ENCODE data around the gene EME1.

GRCh38 chr17:50360486-50361115 is 12.4 kb upstream of the EME1 start:
- no peak for TF ChIP-seq FOS (IDR thresholded peaks at IDR 0.05; ENCODE audit: borderline replicate concordance, extremely low read depth, insufficient read length)
- TF ChIP-seq, protein P1, sequence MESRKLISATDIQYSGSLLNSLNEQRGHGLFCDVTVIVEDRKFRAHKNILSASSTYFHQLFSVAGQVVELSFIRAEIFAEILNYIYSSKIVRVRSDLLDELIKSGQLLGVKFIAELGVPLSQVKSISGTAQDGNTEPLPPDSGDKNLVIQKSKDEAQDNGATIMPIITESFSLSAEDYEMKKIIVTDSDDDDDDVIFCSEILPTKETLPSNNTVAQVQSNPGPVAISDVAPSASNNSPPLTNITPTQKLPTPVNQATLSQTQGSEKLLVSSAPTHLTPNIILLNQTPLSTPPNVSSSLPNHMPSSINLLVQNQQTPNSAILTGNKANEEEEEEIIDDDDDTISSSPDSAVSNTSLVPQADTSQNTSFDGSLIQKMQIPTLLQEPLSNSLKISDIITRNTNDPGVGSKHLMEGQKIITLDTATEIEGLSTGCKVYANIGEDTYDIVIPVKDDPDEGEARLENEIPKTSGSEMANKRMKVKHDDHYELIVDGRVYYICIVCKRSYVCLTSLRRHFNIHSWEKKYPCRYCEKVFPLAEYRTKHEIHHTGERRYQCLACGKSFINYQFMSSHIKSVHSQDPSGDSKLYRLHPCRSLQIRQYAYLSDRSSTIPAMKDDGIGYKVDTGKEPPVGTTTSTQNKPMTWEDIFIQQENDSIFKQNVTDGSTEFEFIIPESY (IDR thresholded peaks at IDR 0.05): no peak

Measured in GM12878 (cell line).